K562 (cell line): ENCODE data around the gene ART1. TPM values are rescaled to one million over a fixed set of nuclear protein-coding genes. Genes with fewer than 3 reads are reported as not detected.

ENCODE experiments used
- ATAC-seq: fragments of 200-7000 bp; cut with Tn5 transposase; 3 replicates; pipeline ENCODE4 v1.9.1; 2020; ENCODE audit warnings: moderate library complexity
- BruUV-seq: library from RNA; stranded (reverse); fragments of 400-500 nt; replicated peaks from 2 replicates; lab custom pipeline; 2021; lab: Mats Ljungman, UMichigan
- CTCF ChIA-PET: fragments of 300-600 bp; formaldehyde crosslinking; extraction: SDS; loops from one replicate; lab custom pipeline; 2021; ENCODE audit warnings: low intra/inter-chr PET ratio; lab: Yijun Ruan, JAX
- POLR2A ChIA-PET: fragments of 300-600, 350-650 bp; sonication (Branson Sonifier 250); formaldehyde crosslinking; extraction: SDS; loops from one replicate; lab custom pipeline; 2021; ENCODE audit warnings: antibody characterized with exemption, inconsistent platforms; lab: Yijun Ruan, JAX
- DNase-seq, 4 experiments: peaks; one replicate each; pipeline versions ENCODE4 v3.0.0 to v3.0.0-alpha.2; 2011 to 2018; ENCODE audit warnings: low spot score in 3 of 4, mixed read lengths in 3 of 4; ENCODE audit errors: extremely low read depth in 1 of 4
- FAIRE-seq: peaks from 2 replicates; lab custom pipeline; 2011; peaks lifted over from hg19 to GRCh38; lab: Jason Lieb, UNC
- H2AFZ ChIP-seq: 2 replicates; pipeline ENCODE4 v1.6.0; 2011; ENCODE audit warnings: low read depth, low read length, control low read depth, inconsistent platforms
- H3K27ac ChIP-seq: fragments of 200-600 bp; 3 replicates; pipeline ENCODE4 v1.8.0; 2011; ENCODE audit warnings: low read depth, mild to moderate bottlenecking, control low read depth, inconsistent platforms, low read length, moderate library complexity, mixed read lengths; ENCODE audit errors: extremely low read depth
- H3K27me3 ChIP-seq, 2 experiments: fragments of 300-600 bp in 1 of 2; 2 replicates in 1 of 2; 3 replicates in 1 of 2; pipeline versions ENCODE4 v1.6.0 to v1.8.0; 2011; ENCODE audit warnings: inconsistent platforms in 2 of 2, low read length in 2 of 2, mild to moderate bottlenecking in 1 of 2, mixed read lengths in 1 of 2, moderate library complexity in 1 of 2; ENCODE audit not compliant: control insufficient read depth in 2 of 2, insufficient read depth in 2 of 2
- H3K36me3 ChIP-seq: fragments of 300-600 bp; 3 replicates; pipeline ENCODE4 v1.8.0; 2011; ENCODE audit warnings: mild to moderate bottlenecking, low read length, inconsistent platforms; ENCODE audit not compliant: control insufficient read depth, insufficient read depth
- H3K4me1 ChIP-seq, 2 experiments: fragments of 200-600 bp in 1 of 2; replicated peaks in 1 of 2; 2 replicates in 1 of 2; 3 replicates in 1 of 2; pipeline versions ENCODE4 v1.5.1 to v1.8.0; 2011; ENCODE audit warnings: inconsistent platforms in 2 of 2, low read length in 2 of 2, mild to moderate bottlenecking in 1 of 2, mixed read lengths in 1 of 2, moderate library complexity in 1 of 2; ENCODE audit not compliant: control insufficient read depth in 2 of 2, insufficient read depth in 2 of 2
- H3K4me2 ChIP-seq: 2 replicates; pipeline ENCODE4 v1.6.1; 2011; ENCODE audit warnings: low read length, control low read depth, inconsistent platforms, mixed read lengths; ENCODE audit not compliant: insufficient read depth
- H3K4me3 ChIP-seq: fragments of 200-600 bp; sonication (generic), shearing (Covaris generic); 2 replicates; pipeline ENCODE4 v1.5.1; 2016; ENCODE audit warnings: control low read depth, inconsistent platforms
- H3K79me2 ChIP-seq: fragments of 200-600 bp; 3 replicates; pipeline ENCODE4 v1.8.0; 2011; ENCODE audit warnings: low read length, inconsistent platforms; ENCODE audit not compliant: control insufficient read depth, insufficient read depth
- H3K9ac ChIP-seq, 2 experiments: 2 replicates each; pipeline versions ENCODE4 v1.6.0 to v1.6.1; 2011; ENCODE audit warnings: low read depth in 2 of 2, low read length in 2 of 2, control low read depth in 1 of 2, inconsistent platforms in 1 of 2, mild to moderate bottlenecking in 1 of 2, mixed read lengths in 1 of 2; ENCODE audit not compliant: insufficient read depth in 1 of 2
- H3K9me1 ChIP-seq: one replicate; pipeline ENCODE4 v1.6.0; 2011; ENCODE audit warnings: inconsistent platforms, mild to moderate bottlenecking, low read length, moderate library complexity; ENCODE audit not compliant: control insufficient read depth, insufficient read depth
- H3K9me3 ChIP-seq: replicated peaks from 2 replicates; pipeline ENCODE4 v1.5.1; 2011; ENCODE audit warnings: low read depth, low read length, inconsistent platforms; ENCODE audit not compliant: control insufficient read depth, insufficient read depth
- H4K20me1 ChIP-seq: replicated peaks from 2 replicates; pipeline ENCODE4 v1.6.1; 2011; ENCODE audit warnings: low read length, inconsistent platforms, mixed read lengths; ENCODE audit not compliant: control insufficient read depth, insufficient read depth
- EHMT2 ChIP-seq: fragments of 450-650 bp; IDR thresholded peaks from 2 replicates; pipeline ENCODE4 v1.6.1; 2018; ENCODE audit warnings: antibody characterized with exemption
- GTF2B ChIP-seq: IDR thresholded peaks from 2 replicates; pipeline ENCODE4 v1.6.1; 2011; ENCODE audit not compliant: insufficient read length; ENCODE audit errors: extremely low read depth
- MYC ChIP-seq, 2 experiments: fragments of 250-450 bp in 1 of 2; sonication (Bioruptor Pico) in 1 of 2; IDR thresholded peaks; 2 replicates each; pipeline versions ENCODE4 v1.5.1 to v1.6.1; 2012 to 2021; ENCODE audit warnings: low read depth in 2 of 2, borderline replicate concordance in 1 of 2, improper control_type of control experiment in 1 of 2, low read length in 1 of 2, mild to moderate bottlenecking in 1 of 2, moderate library complexity in 1 of 2
- PYGO2 ChIP-seq: fragments of 450-650 bp; IDR thresholded peaks from 2 replicates; pipeline ENCODE4 v1.6.1; 2016; ENCODE audit warnings: mild to moderate bottlenecking, missing genetic modification characterization, moderate library complexity, missing compliant biosample characterization
- SRF ChIP-seq, 2 experiments: fragments of 250-450, 450-650 bp in 1 of 2; sonication (Bioruptor Pico) in 1 of 2; sonication (generic) in 1 of 2; formaldehyde crosslinking; IDR thresholded peaks; 2 replicates each; pipeline versions ENCODE4 v1.5.0 to v1.5.1; 2020 to 2022; ENCODE audit warnings: mild to moderate bottlenecking in 1 of 2, missing genetic modification reagents in 1 of 2
- WGBS: fragments of 100-300 bp; shearing (Covaris generic); methylation state at CpG from one replicate; pipeline ENCODE4 v1.1.6; 2016; ENCODE audit warnings: low coverage, mixed read lengths; ENCODE audit not compliant: insufficient coverage; ENCODE audit errors: missing lambda C conversion rate; 5-methylcytosine and 5-hydroxymethylcytosine counted together
- in situ Hi-C: fragments of 300-500 bp; cut with MboI; formaldehyde crosslinking; loops from 4 replicates; pipeline ENCODE4 v1.15.0; 2018; ENCODE audit warnings: inconsistent platforms, mixed read lengths
- intact Hi-C: fragments of 100-400 bp; cut with micrococcal nuclease; formaldehyde crosslinking; loops from 2 replicates; pipeline ENCODE4 v1.14.2; 2022
- polyA plus RNA-seq, 8 experiments: library from polyadenylated mRNA; depleted of rRNA in 4 of 8; stranded (reverse) in 5 of 8; unstranded in 3 of 8; fragments of >200 nt; fragmentation: Nextera tagmentation in 2 of 8; fragmentation: Illumina TruSeq in 1 of 8; extraction: Ambion mirVana in 2 of 8; extraction: Trizol in 1 of 8; gene quantifications; 2 replicates each; pipeline versions ENCODE4 v1.2.1 to v1.2.3, GENCODE V29; 2011 to 2014; ENCODE audit warnings: inconsistent platforms in 1 of 8, missing spikeins in 1 of 8
- total RNA-seq, 7 experiments: library from RNA; depleted of rRNA in 6 of 7; stranded (reverse); fragments of >200 nt in 6 of 7; fragmentation: Illumina TruSeq in 2 of 7; extraction: Trizol in 2 of 7; gene quantifications; 2 replicates each; pipeline versions ENCODE4 v1.2.1 to v1.2.3, GENCODE V29; 2011 to 2021; ENCODE audit warnings: low replicate concordance in 1 of 7

The ART1 gene
- total and polyA plus RNA-seq, 9 of the 15 experiments (the other 6 are each of a cell fraction or from before 2014, with no cell fraction given), result not detected

DNA sequence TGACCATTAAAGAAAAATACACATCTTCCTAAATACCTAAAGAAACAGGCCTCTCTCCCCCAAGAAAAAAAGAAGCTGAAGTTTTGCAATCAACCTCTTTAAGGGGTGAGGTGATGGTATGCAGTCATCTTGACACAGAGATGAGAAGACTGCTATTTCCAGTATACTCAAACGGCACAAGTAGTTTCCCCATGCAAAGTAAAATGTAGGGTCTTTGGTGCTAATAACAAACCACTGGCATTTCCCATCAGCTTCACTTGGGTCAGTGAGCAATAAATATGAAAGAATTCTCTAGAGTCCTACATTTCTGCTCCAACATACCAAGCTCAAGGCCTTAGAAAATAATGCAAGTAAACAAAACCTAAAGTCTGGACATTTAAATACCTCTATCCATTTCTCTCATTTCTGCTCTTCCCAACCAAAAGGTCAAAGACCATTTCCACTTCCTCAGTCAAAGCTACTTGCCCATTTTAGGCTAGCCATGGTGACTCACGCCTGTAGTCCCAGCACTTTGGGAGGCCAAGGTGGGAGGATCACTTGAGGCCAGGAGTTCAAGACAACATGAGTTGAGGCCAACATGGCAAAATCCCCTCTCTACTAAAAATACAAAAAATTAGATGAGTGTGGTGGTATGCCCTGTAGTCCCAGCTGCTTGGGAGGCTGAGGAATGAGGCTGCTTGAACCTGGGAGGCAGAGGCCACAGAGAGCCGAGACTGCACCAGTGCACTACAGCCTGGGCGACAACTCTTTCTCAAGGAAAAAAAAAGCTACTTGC lies 65.7 kb downstream of the ART1 start:
- no peak for FAIRE-seq
- peaks cover 93% of the 10 kb centered on the region for H3K36me3 ChIP-seq
- no peaks in the 10 kb centered on the region for H4K20me1 ChIP-seq
- intact Hi-C loops, result no loop called here
- no peaks in the 10 kb centered on the region for H3K9me1 ChIP-seq
- no peak overlapping the region for H3K4me3 ChIP-seq
- ChIA-PET POLR2A (interaction anchor here (0.5 to 0.9 kb wide), 6 partner anchors 16 to 1773 kb away, joined by 3 to 4 read pairs (median 3); no protein-coding TSS in a partner anchor), CTCF (no interaction called here)
- no peak overlapping the region for H3K9ac ChIP-seq
- WGBS, result 95% methylated on average over 4 of the region's 4 CpGs
- no peak for DNase-seq
- H3K4me1 ChIP-seq, result no peaks in the 10 kb centered on the region
- BruUV-seq, result no TSS peak
- ATAC-seq, result no peak
- no peaks in the 10 kb centered on the region for H3K9me3 ChIP-seq
- H3K4me2 ChIP-seq, result no peak overlapping the region
- H3K27me3 ChIP-seq, result no peaks in the 10 kb centered on the region
- H3K79me2 ChIP-seq, result no peaks in the 10 kb centered on the region
- in situ Hi-C loops, result no loop called here
- TF ChIP-seq SRF (CRISPR knock-in tag; IDR thresholded peaks at IDR 0.05) (peak in 1 of 2 experiments; percentile 84; a peak in 1 of 4 replicates), PYGO2 (tag) (no peak), MYC (IDR thresholded peaks at IDR 0.05; ENCODE audit: low read depth, low read length) (no peak), MYC (CRISPR knock-in tag; IDR thresholded peaks at IDR 0.05; ENCODE audit: borderline replicate concordance, low read depth) (no peak), EHMT2 (no peak), GTF2B (no peak)
- no peak overlapping the region for H3K27ac ChIP-seq
- H2AFZ ChIP-seq, result no peak overlapping the region
